T-helper 22 cell (primary cell): ENCODE measurements around the gene OR52A5.

Experiments
- DNase-seq: peaks from one replicate; pipeline ENCODE4 v3.0.0-alpha.2; 2020; ENCODE audit warnings: low read depth

Gene OR52A5

DNA sequence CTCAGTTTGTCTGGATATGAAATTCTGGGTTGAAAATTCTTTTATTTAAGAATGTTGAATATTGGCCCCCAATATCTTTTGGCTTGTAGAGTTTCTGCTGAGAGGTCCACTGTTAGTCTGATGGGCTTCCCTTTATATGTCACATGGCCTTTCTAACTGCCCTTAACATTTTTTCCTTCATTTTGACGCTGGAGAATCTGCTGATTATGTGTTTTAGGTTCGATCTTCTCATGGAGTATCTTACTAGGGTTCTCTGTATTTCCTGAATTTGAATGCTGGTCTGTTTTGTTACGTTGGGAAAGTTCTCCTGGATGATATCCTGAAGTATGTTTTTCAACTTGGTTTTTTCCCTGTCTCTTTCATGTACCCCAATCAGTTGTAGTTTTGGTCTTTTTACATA is 22.8 kb downstream of the OR52A5 start:
- DNase-seq = no peak

- DNase-seq = no peak
Observed at GRCh38 chr11:5107285-5107684, 30.9 kb downstream of the OR52A5 start.

DNA sequence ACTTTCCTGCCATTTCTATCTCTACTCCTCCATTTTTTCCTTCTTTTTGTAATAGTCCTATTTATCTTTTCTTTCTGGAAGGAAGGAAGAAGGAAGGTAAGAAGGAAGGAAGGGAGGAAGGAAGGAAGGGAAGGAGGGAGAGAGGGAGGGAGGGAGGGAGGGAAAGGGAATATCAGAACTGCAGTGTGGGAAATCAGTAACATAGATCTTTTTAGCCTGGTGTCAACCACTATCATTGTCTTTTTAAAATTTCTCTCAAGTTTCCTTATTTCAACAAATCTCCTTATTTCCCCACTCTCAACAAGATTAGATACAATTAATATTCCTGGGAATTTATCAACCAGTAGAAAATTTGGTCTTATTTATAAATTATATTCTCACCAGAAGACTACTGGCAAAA is 35.1 kb downstream of the OR52A5 start:
- no peak for DNase-seq

DNA sequence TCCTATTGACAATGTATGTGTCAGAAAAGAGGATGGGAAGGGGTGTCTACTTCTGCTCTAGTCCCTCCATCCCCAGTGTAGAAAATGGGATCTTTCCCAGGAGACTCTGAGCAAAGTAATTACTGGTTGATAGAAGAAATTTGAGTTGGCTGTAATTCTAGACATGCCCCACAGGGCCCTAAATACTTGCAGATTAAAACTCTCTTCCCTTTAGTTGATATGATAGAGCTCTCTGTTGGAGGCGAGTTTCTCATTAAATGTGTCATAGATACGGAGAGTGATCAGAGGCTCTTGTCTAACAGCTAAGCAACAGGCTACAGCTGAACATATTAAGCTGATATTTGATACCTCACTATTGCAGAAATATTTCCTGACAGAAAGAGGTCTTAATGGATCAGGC is 35.9 kb downstream of the OR52A5 start:
- no peak for DNase-seq

DNA sequence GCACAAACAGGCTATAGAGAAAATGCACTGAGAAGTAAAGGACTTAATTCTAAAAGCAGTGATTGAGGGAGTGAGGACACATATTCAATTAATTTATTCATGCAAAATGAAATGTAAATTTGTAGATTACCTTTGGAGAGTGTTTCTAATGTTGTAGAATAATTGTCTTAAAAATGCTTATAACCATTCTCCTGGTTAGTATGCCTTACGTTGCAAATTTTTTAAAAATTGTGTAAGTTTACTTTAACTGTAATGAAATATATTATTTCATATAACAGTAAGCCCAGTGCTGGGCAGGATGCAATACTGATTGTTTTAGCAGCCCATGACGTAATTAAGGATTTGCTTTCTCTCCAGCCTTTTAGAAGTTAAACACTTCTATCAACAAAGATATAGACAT is 42.1 kb downstream of the OR52A5 start:
- DNase-seq = no peak

GRCh38 chr11:5092821-5093585 is 45.2 kb downstream of the OR52A5 start:
- DNase-seq = no peak

GRCh38 chr11:5090668-5091067 is 47.5 kb downstream of the OR52A5 start:
- DNase-seq = no peak

- no peak for DNase-seq
Observed at GRCh38 chr11:5088556-5088955, 49.6 kb downstream of the OR52A5 start.

- DNase-seq = no peak
Observed at GRCh38 chr11:5083602-5084001, 54.6 kb downstream of the OR52A5 start.

GRCh38 chr11:5081405-5081804 is 56.8 kb downstream of the OR52A5 start:
- no peak for DNase-seq
